ENCODE measurements around the gene NEK4.

- TF ChIP-seq CTCF (conservative IDR thresholded peaks at IDR 0.05) (no peak), ZFX (IDR thresholded peaks at IDR 0.05) (no peak)
These were observed 87.1 kb downstream of the NEK4 start for GRCh38 chr3:52683611-52684010.
